Measurements from ENCODE around the gene DLG5.

Gene DLG5

GRCh38 chr10:77812741-77813140 lies 113.8 kb downstream of the DLG5 start:
- no peak for DNase-seq

- DNase-seq = no peak
These were observed 114.6 kb downstream of the DLG5 start for GRCh38 chr10:77811831-77812430.

- no peak for DNase-seq
These were observed 115.9 kb downstream of the DLG5 start for GRCh38 chr10:77810446-77811335.

- DNase-seq = no peak
These were observed 117.2 kb downstream of the DLG5 start for GRCh38 chr10:77809336-77809735.

- DNase-seq = no peak
These were observed 118.8 kb downstream of the DLG5 start for GRCh38 chr10:77807706-77808105.

GRCh38 chr10:77806511-77807157 lies 119.9 kb downstream of the DLG5 start:
- no peak for DNase-seq

- DNase-seq = no peak
These were observed 120.9 kb downstream of the DLG5 start for GRCh38 chr10:77805676-77806075.

GRCh38 chr10:77804371-77804770 lies 122.2 kb downstream of the DLG5 start:
- DNase-seq = no peak

- no peak for DNase-seq
These were observed 124.9 kb downstream of the DLG5 start for GRCh38 chr10:77801474-77802161.

- no peak for DNase-seq
These were observed 125.8 kb downstream of the DLG5 start for GRCh38 chr10:77800738-77801266.

- DNase-seq = no peak
These were observed 126.2 kb downstream of the DLG5 start for GRCh38 chr10:77800320-77800719.

GRCh38 chr10:77799352-77799751 lies 127.2 kb downstream of the DLG5 start:
- DNase-seq = no peak

- no peak for DNase-seq
These were observed 127.6 kb downstream of the DLG5 start for GRCh38 chr10:77798940-77799339.

- no peak for DNase-seq
These were observed 130.1 kb downstream of the DLG5 start for GRCh38 chr10:77796311-77796915.

- DNase-seq = no peak
These were observed 131.0 kb downstream of the DLG5 start for GRCh38 chr10:77795426-77796055.

GRCh38 chr10:77794256-77795142 lies 132.1 kb downstream of the DLG5 start:
- DNase-seq = no peak

GRCh38 chr10:77793831-77794230 lies 132.7 kb downstream of the DLG5 start:
- no peak for DNase-seq

GRCh38 chr10:77792155-77792554 lies 134.4 kb downstream of the DLG5 start:
- no peak for DNase-seq

- DNase-seq = no peak
These were observed 135.0 kb downstream of the DLG5 start for GRCh38 chr10:77791506-77791905.

GRCh38 chr10:77789861-77790260 lies 136.7 kb downstream of the DLG5 start:
- no peak for DNase-seq

GRCh38 chr10:77789016-77789415 lies 137.5 kb downstream of the DLG5 start:
- no peak for DNase-seq

All from NCI-H526 (cell line).